ENCODE results near the gene SZRD1. TPM values are rescaled to one million over a fixed set of nuclear protein-coding genes. Genes with fewer than 3 reads are reported as not detected.

Gene SZRD1
- total and polyA plus RNA-seq, 9 of the 15 experiments (the other 6 are each of a cell fraction or from before 2014, with no cell fraction given): 3.9 to 149 (median 82.5) TPM

DNA sequence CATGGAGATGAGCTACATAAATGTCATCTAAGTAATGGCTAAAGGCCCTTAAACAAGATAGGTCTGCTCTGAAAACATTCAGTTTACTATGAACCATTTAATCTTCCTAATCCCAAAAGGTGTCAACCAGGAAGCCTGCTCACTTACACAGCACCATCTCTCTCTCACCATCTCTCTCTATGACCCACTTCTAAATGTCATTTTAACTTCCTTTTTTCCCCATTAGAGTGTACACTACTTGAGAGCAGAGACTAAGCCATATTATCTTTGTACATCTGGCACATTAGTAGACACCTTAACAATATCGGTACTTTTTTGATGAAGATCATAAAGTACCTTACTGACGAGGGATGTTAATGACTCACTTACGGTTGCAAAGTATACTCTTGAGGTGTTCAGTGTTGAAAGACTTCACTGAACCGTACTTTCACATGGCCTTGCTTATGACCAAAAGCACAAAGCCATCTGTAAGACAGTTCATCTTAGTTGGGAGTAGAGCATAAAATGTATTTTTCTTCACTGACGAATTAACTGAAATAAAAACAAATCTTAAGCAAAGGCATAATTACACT is 40.1 kb upstream of the SZRD1 start (continued):
- no peak for TF ChIP-seq ZBTB8A (IDR thresholded peaks at IDR 0.05; ENCODE audit: partially characterized antibody)
- no peak for TF ChIP-seq SP2 (IDR thresholded peaks at IDR 0.05; ENCODE audit: extremely low read depth, low read depth, low read length, poor library complexity, severe bottlenecking)
- no peak for TF ChIP-seq TBL1XR1 (IDR thresholded peaks at IDR 0.05; ENCODE audit: low read length in 2 of 2)
- no peak for TF ChIP-seq SREBF2 (CRISPR knock-in tag; IDR thresholded peaks at IDR 0.05)
- TF ChIP-seq NR1H2 (CRISPR knock-in tag; IDR thresholded peaks at IDR 0.05): no peak
- no peak for TF ChIP-seq IRF2 (CRISPR knock-in tag; IDR thresholded peaks at IDR 0.05)
- TF ChIP-seq, protein P1, sequence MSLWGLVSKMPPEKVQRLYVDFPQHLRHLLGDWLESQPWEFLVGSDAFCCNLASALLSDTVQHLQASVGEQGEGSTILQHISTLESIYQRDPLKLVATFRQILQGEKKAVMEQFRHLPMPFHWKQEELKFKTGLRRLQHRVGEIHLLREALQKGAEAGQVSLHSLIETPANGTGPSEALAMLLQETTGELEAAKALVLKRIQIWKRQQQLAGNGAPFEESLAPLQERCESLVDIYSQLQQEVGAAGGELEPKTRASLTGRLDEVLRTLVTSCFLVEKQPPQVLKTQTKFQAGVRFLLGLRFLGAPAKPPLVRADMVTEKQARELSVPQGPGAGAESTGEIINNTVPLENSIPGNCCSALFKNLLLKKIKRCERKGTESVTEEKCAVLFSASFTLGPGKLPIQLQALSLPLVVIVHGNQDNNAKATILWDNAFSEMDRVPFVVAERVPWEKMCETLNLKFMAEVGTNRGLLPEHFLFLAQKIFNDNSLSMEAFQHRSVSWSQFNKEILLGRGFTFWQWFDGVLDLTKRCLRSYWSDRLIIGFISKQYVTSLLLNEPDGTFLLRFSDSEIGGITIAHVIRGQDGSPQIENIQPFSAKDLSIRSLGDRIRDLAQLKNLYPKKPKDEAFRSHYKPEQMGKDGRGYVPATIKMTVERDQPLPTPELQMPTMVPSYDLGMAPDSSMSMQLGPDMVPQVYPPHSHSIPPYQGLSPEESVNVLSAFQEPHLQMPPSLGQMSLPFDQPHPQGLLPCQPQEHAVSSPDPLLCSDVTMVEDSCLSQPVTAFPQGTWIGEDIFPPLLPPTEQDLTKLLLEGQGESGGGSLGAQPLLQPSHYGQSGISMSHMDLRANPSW (CRISPR knock-in tag; IDR thresholded peaks at IDR 0.05): no peak
